ENCODE results near the gene ARCN1.

Gene ARCN1

GRCh38 chr11:118649941-118650340, 77.7 kb downstream of the ARCN1 start:
- Histone ChIP-seq H2AFZ (ENCODE audit: low read length, unreplicated experiment) (no peak overlapping the region), H3K27me3 (ENCODE audit: insufficient read depth, low read length) (no peaks in the 10 kb centered on the region), H3K4me1 (ENCODE audit: control insufficient read depth, insufficient read depth, low read length, unreplicated experiment) (peaks cover 4% of the 10 kb centered on the region), H3K36me3 (ENCODE audit: insufficient read depth, low read length) (peaks cover 39% of the 10 kb centered on the region), H3K4me3 (ENCODE audit: low read depth, low read length) (no peak overlapping the region), H3K27ac (ENCODE audit: low read depth, low read length) (no peak overlapping the region), H3K79me2 (ENCODE audit: control insufficient read depth, insufficient read depth, low read length, unreplicated experiment) (no peaks in the 10 kb centered on the region)

DNA sequence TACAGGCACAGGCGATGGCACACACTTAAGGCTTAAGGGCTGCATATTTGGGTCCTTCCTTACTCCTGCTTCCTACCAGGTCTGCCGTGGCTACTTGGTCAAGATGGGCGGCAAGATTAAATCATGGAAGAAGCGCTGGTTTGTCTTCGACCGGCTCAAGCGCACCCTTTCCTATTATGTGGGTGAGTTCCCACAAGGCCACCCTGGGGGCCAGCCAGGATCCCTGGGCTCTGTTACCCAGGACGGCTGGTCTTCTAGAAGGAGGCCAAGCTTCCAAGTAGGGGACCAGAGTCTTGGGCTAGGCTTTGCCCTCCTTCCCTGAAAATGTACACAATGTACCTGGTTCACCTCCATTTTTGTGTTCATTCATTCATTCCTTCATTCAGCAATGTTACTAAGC, 78.2 kb downstream of the ARCN1 start:
- no peak overlapping the region for H2AFZ ChIP-seq (ENCODE audit: low read length, unreplicated experiment)
- H3K4me1 ChIP-seq (ENCODE audit: control insufficient read depth, insufficient read depth, low read length, unreplicated experiment) = peaks cover 4% of the 10 kb centered on the region
- H3K36me3 ChIP-seq (ENCODE audit: insufficient read depth, low read length) = peaks cover 42% of the 10 kb centered on the region
- no peak overlapping the region for H3K4me3 ChIP-seq (ENCODE audit: low read depth, low read length)
- no peaks in the 10 kb centered on the region for H3K27me3 ChIP-seq (ENCODE audit: insufficient read depth, low read length)
- no peak overlapping the region for H3K27ac ChIP-seq (ENCODE audit: low read depth, low read length)
- H3K79me2 ChIP-seq (ENCODE audit: control insufficient read depth, insufficient read depth, low read length, unreplicated experiment) = no peaks in the 10 kb centered on the region

- H3K4me3 ChIP-seq (ENCODE audit: low read depth, low read length) = no peak overlapping the region
- no peaks in the 10 kb centered on the region for H3K27me3 ChIP-seq (ENCODE audit: insufficient read depth, low read length)
- peaks cover under 1% of the 10 kb centered on the region for H3K4me1 ChIP-seq (ENCODE audit: control insufficient read depth, insufficient read depth, low read length, unreplicated experiment)
- no peak overlapping the region for H2AFZ ChIP-seq (ENCODE audit: low read length, unreplicated experiment)
- H3K27ac ChIP-seq (ENCODE audit: low read depth, low read length) = no peak overlapping the region
- H3K79me2 ChIP-seq (ENCODE audit: control insufficient read depth, insufficient read depth, low read length, unreplicated experiment) = no peaks in the 10 kb centered on the region
- peaks cover 38% of the 10 kb centered on the region for H3K36me3 ChIP-seq (ENCODE audit: insufficient read depth, low read length)
Observed at GRCh38 chr11:118651820-118652219, 79.6 kb downstream of the ARCN1 start.

Data from ACC112 (cell line).